ENCODE results near the gene GRPEL1. TPM values are rescaled to one million over a fixed set of nuclear protein-coding genes. Genes with fewer than 3 reads are reported as not detected.
"Not testable (repeated sequence)": the region's sequence is repeated elsewhere in the genome, so short reads cannot be mapped to it uniquely, and the experiment has no call there.

Gene GRPEL1
- total RNA-seq, 1 experiment from 2014 or later, result 82.9 TPM

GRCh38 chr4:7092026-7092425, 24.2 kb upstream of the GRPEL1 start:
- Mint-ChIP-seq H3K4me1 (ENCODE audit: insufficient read depth, unreplicated experiment) (no peaks in the 10 kb centered on the region), H3K36me3 (ENCODE audit: insufficient read depth, unreplicated experiment) (no peaks in the 10 kb centered on the region), H3K9me3 (ENCODE audit: unreplicated experiment) (no peaks in the 10 kb centered on the region), H3K27ac (ENCODE audit: low read depth, unreplicated experiment) (no peak overlapping the region), H3K27me3 (ENCODE audit: insufficient read depth, unreplicated experiment) (peaks cover 15% of the 10 kb centered on the region), H3K4me3 (ENCODE audit: unreplicated experiment) (no peak overlapping the region)
- ChIA-PET POLR2A (interaction anchor here (0.6 kb wide), 1 partner anchor 11 kb away, joined by 4 read pairs; no protein-coding TSS in a partner anchor), CTCF (interaction anchor here (0.8 to 1.0 kb wide), 2 partner anchors 10 kb away, joined by 3 to 4 read pairs; no protein-coding TSS in a partner anchor)
- BruUV-seq (replicated peaks), result no TSS peak
- intact Hi-C loops (cut with micrococcal nuclease), result no loop called here
- DNase-seq (ENCODE audit: unreplicated experiment), result no peak
- TF ChIP-seq, protein P1, sequence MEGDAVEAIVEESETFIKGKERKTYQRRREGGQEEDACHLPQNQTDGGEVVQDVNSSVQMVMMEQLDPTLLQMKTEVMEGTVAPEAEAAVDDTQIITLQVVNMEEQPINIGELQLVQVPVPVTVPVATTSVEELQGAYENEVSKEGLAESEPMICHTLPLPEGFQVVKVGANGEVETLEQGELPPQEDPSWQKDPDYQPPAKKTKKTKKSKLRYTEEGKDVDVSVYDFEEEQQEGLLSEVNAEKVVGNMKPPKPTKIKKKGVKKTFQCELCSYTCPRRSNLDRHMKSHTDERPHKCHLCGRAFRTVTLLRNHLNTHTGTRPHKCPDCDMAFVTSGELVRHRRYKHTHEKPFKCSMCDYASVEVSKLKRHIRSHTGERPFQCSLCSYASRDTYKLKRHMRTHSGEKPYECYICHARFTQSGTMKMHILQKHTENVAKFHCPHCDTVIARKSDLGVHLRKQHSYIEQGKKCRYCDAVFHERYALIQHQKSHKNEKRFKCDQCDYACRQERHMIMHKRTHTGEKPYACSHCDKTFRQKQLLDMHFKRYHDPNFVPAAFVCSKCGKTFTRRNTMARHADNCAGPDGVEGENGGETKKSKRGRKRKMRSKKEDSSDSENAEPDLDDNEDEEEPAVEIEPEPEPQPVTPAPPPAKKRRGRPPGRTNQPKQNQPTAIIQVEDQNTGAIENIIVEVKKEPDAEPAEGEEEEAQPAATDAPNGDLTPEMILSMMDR (IDR thresholded peaks at IDR 0.05; ENCODE audit: unreplicated experiment), result no peak

GRCh38 chr4:7089213-7089986, 21.5 kb upstream of the GRPEL1 start:
- Mint-ChIP-seq H3K9me3 (ENCODE audit: unreplicated experiment) (no peaks in the 10 kb centered on the region), H3K27ac (ENCODE audit: low read depth, unreplicated experiment) (no peak overlapping the region), H3K4me1 (ENCODE audit: insufficient read depth, unreplicated experiment) (no peaks in the 10 kb centered on the region), H3K27me3 (ENCODE audit: insufficient read depth, unreplicated experiment) (peaks cover 11% of the 10 kb centered on the region), H3K4me3 (ENCODE audit: unreplicated experiment) (no peak overlapping the region), H3K36me3 (ENCODE audit: insufficient read depth, unreplicated experiment) (no peaks in the 10 kb centered on the region)
- DNase-seq (ENCODE audit: unreplicated experiment), result no peak
- POLR2A ChIA-PET, result no interaction called here
- CTCF ChIA-PET, result interaction anchor here (0.6 to 1.8 kb wide), 6 partner anchors 10 to 471 kb away, joined by 3 to 7 read pairs (median 5); no protein-coding TSS in a partner anchor
- TF ChIP-seq, protein P1 (IDR thresholded peaks at IDR 0.05; ENCODE audit: unreplicated experiment), result no peak
- BruUV-seq (replicated peaks), result no TSS peak
- intact Hi-C loops (cut with micrococcal nuclease), result no loop called here

- Mint-ChIP-seq H3K27me3 (ENCODE audit: insufficient read depth, unreplicated experiment) (peaks cover 17% of the 10 kb centered on the region), H3K27ac (ENCODE audit: low read depth, unreplicated experiment) (no peak overlapping the region), H3K4me1 (ENCODE audit: insufficient read depth, unreplicated experiment) (peaks cover 5% of the 10 kb centered on the region), H3K9me3 (ENCODE audit: unreplicated experiment) (no peaks in the 10 kb centered on the region), H3K36me3 (ENCODE audit: insufficient read depth, unreplicated experiment) (no peaks in the 10 kb centered on the region), H3K4me3 (ENCODE audit: unreplicated experiment) (no peak overlapping the region)
- TF ChIP-seq, protein P1 (IDR thresholded peaks at IDR 0.05; ENCODE audit: unreplicated experiment), result no peak
- ChIA-PET CTCF (interaction anchor here (0.8 to 5.7 kb wide), 2 partner anchors 17 to 696 kb away, joined by 4 to 48 read pairs; no protein-coding TSS in a partner anchor), POLR2A (interaction anchor here (0.7 to 0.8 kb wide), 2 partner anchors 9 to 120 kb away, joined by 3 to 5 read pairs; no protein-coding TSS in a partner anchor)
- intact Hi-C loops (cut with micrococcal nuclease), result no loop called here
- no peak for DNase-seq (ENCODE audit: unreplicated experiment)
- no TSS peak for BruUV-seq (replicated peaks)
Observed at GRCh38 chr4:7087036-7087435, 19.2 kb upstream of the GRPEL1 start.

DNA sequence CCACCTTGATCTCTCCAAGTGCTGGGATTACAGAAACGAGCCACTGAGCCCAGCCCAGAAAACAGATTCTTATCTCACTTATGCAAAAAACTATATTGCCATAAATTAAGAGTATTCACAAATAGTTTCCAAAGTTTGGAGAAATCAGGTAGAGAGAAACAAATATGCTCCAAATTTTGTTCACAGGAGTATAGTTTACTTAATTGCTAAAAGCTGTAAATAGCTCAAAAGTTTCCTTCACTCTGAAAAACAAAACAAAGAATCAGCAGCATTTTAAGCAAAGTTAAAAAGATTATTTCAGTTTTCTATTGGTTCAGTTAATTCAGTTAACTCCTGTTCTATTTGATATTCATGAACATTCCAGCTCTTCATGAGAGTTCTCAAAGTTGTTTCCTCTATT, 18.5 kb upstream of the GRPEL1 start:
- Mint-ChIP-seq H3K27ac (ENCODE audit: low read depth, unreplicated experiment) (no peak overlapping the region), H3K9me3 (ENCODE audit: unreplicated experiment) (no peaks in the 10 kb centered on the region), H3K27me3 (ENCODE audit: insufficient read depth, unreplicated experiment) (peaks cover 17% of the 10 kb centered on the region), H3K4me3 (ENCODE audit: unreplicated experiment) (no peak overlapping the region), H3K4me1 (ENCODE audit: insufficient read depth, unreplicated experiment) (peaks cover 7% of the 10 kb centered on the region), H3K36me3 (ENCODE audit: insufficient read depth, unreplicated experiment) (no peaks in the 10 kb centered on the region)
- TF ChIP-seq, protein P1 (IDR thresholded peaks at IDR 0.05; ENCODE audit: unreplicated experiment), result no peak
- BruUV-seq (replicated peaks), result no TSS peak
- DNase-seq (ENCODE audit: unreplicated experiment), result no peak
- ChIA-PET POLR2A (interaction anchor here (0.7 to 0.8 kb wide), 2 partner anchors 10 to 120 kb away, joined by 3 to 5 read pairs; no protein-coding TSS in a partner anchor), CTCF (interaction anchor here (0.7 to 5.7 kb wide), 8 partner anchors 16 to 696 kb away, joined by 3 to 48 read pairs (median 4); no protein-coding TSS in a partner anchor)
- intact Hi-C loops (cut with micrococcal nuclease), result no loop called here

- POLR2A ChIA-PET; H3K4me3 Mint-ChIP-seq (ENCODE audit: unreplicated experiment); H3K27ac Mint-ChIP-seq (ENCODE audit: low read depth, unreplicated experiment); H3K4me1 Mint-ChIP-seq (ENCODE audit: insufficient read depth, unreplicated experiment); DNase-seq (ENCODE audit: unreplicated experiment); H3K9me3 Mint-ChIP-seq (ENCODE audit: unreplicated experiment); BruUV-seq (replicated peaks); H3K36me3 Mint-ChIP-seq (ENCODE audit: insufficient read depth, unreplicated experiment): not testable (repeated sequence)
- peaks cover 17% of the 10 kb centered on the region for H3K27me3 Mint-ChIP-seq (ENCODE audit: insufficient read depth, unreplicated experiment)
- intact Hi-C loops (cut with micrococcal nuclease), result loop anchor here (5.0 kb wide), 2 partner anchors 742 to 822 kb away; no protein-coding TSS in a partner anchor
- CTCF ChIA-PET, result interaction anchor here (0.6 to 5.7 kb wide), 6 partner anchors 14 to 365 kb away, joined by 3 to 48 read pairs (median 4); no protein-coding TSS in a partner anchor
Observed at GRCh38 chr4:7084564-7084961, 16.7 kb upstream of the GRPEL1 start.

Measured in MCF 10A (cell line).